ENCODE measurements around the gene PHETA1. TPM values are rescaled to one million over a fixed set of nuclear protein-coding genes. Genes with fewer than 3 reads are reported as not detected.

The PHETA1 gene
- total and polyA plus RNA-seq, 2 experiments from 2014 or later, result 5.3 to 12.9 TPM

DNA sequence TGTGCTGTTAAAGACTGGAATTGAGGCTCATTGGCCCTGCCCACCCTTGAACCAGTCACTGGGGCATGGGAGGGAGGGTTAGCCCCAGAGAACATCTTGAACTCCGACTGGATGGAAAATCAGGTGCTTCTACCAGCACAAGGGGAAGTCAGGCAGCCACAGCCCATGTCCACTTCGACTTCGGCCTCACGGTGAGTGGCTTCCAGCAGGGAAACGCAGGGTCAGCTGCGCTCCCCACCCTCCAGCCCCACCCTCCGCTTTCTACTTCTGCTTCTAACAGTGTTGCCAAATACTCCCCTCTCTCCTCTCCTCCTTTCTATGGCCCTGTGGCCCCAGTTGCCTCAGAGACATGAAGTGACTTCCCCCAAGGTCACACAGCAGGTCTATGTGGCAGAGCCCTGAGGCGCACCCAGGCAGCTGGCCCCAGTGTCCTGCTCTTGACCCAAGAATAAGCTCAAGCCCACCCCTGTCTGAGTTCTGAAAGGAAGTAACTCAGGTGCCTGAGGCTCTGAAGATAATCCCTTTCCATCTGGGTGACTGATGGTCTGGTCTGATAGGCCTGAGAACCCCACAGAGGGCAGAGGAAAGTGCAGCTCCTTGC lies 24.9 kb upstream of the PHETA1 start:
- no peak for ATAC-seq
- no peaks in the 10 kb centered on the region for H3K36me3 ChIP-seq (ENCODE audit: insufficient read depth)
- no peak overlapping the region for H3K4me2 ChIP-seq
- 0 out of 2 replicates have a peak, but pooled peaks cover 3% of the 10 kb centered on the region for H3F3A ChIP-seq (replicated peaks; ENCODE audit: low read depth)
- no peak for DNase-seq (ENCODE audit: low spot score)
- H3K36me3 Mint-ChIP-seq (ENCODE audit: low read depth), result no peaks in the 10 kb centered on the region
- no peaks in the 10 kb centered on the region for H3K9me2 ChIP-seq (ENCODE audit: insufficient read depth)
- no peaks in the 10 kb centered on the region for H3K79me2 ChIP-seq (replicated peaks; ENCODE audit: insufficient read depth)
- no peaks in the 10 kb centered on the region for H4K20me1 ChIP-seq (replicated peaks; ENCODE audit: insufficient read depth)
- TF ChIP-seq EZH2phosphoT487 (IDR thresholded peaks at IDR 0.05; ENCODE audit: unreplicated experiment) (no peak), CTCF (conservative IDR thresholded peaks at IDR 0.05; ENCODE audit: low read depth in 2 of 2) (no peak), EZH2 (IDR thresholded peaks at IDR 0.05; ENCODE audit: low read depth, unreplicated experiment) (no peak), CREB1 (CRISPR knock-in tag; IDR thresholded peaks at IDR 0.05; ENCODE audit: low read depth) (no peak)
- H3K27ac ChIP-seq (ENCODE audit: low read depth), result no peak overlapping the region
- H3K27me3 ChIP-seq (ENCODE audit: insufficient read depth), result no peaks in the 10 kb centered on the region
- no peak overlapping the region for H3K4me3 Mint-ChIP-seq
- H3K9me3 Mint-ChIP-seq, result no peaks in the 10 kb centered on the region
- peaks cover 9% of the 10 kb centered on the region for H3K27me3 Mint-ChIP-seq (ENCODE audit: insufficient read depth, low read depth, poor library complexity)
- H2AFZ ChIP-seq, result no peak overlapping the region
- H3K27ac Mint-ChIP-seq, result no peak overlapping the region
- no peak overlapping the region for H3K4me3 ChIP-seq
- H3K4me1 ChIP-seq (ENCODE audit: insufficient read depth), result no peaks in the 10 kb centered on the region
- H3K4me1 Mint-ChIP-seq, result peaks cover 2% of the 10 kb centered on the region; the same call in 1 of the 3 replicates

DNA sequence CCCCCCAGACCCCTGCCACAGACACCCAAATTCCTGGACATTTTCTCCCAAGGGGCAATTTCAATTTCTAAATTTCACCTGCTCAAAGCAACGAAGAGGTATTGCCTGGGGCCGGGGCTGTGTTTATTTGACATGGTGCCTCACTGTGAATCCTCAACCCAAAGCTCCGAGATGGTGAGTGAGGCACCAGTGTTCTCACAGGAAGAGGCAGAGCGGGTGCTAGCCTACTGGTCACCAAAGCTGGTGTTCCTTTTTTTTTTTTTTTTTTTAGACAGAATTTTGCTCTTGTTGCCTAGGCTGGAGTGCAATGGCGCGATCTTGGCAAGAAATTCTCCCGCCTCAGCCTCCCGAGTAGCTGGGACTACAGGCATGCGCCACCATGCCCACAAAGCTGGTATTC lies 22.0 kb upstream of the PHETA1 start:
- H3K36me3 ChIP-seq (ENCODE audit: insufficient read depth), result no peaks in the 10 kb centered on the region
- DNase-seq (ENCODE audit: low spot score) (no peak), ATAC-seq (no peak)
- Mint-ChIP-seq H3K36me3 (ENCODE audit: low read depth) (no peaks in the 10 kb centered on the region), H3K27ac (no peak overlapping the region), H3K27me3 (ENCODE audit: insufficient read depth, low read depth, poor library complexity) (peaks cover 6% of the 10 kb centered on the region), H3K4me3 (no peak overlapping the region), H3K9me3 (no peaks in the 10 kb centered on the region), H3K4me1 (no peaks in the 10 kb centered on the region; the same call in 2 of the 3 replicates)
- H3K4me2 ChIP-seq, result no peak overlapping the region
- H3K9me2 ChIP-seq (ENCODE audit: insufficient read depth), result 0 out of 2 replicates have a peak, but pooled peaks cover 3% of the 10 kb centered on the region
- TF ChIP-seq ZNF114 (CRISPR knock-in tag; IDR thresholded peaks at IDR 0.05), result no peak
- TF ChIP-seq EZH2 (IDR thresholded peaks at IDR 0.05; ENCODE audit: low read depth, unreplicated experiment), result no peak
- no peak for TF ChIP-seq ZNF331 (CRISPR knock-in tag; IDR thresholded peaks at IDR 0.05; ENCODE audit: low read depth)
- TF ChIP-seq NANOG (IDR thresholded peaks at IDR 0.05; ENCODE audit: borderline replicate concordance), result no peak
- no peak for TF ChIP-seq ZNF462 (CRISPR knock-in tag; IDR thresholded peaks at IDR 0.05)
- no peaks in the 10 kb centered on the region for H3K79me2 ChIP-seq (replicated peaks; ENCODE audit: insufficient read depth)
- H3K27ac ChIP-seq (ENCODE audit: low read depth), result no peak overlapping the region
- no peaks in the 10 kb centered on the region for H3K4me1 ChIP-seq (ENCODE audit: insufficient read depth)
- H2AFZ ChIP-seq, result no peak overlapping the region
- no peak overlapping the region for H3K4me3 ChIP-seq
- no peaks in the 10 kb centered on the region for H4K20me1 ChIP-seq (replicated peaks; ENCODE audit: insufficient read depth)
- H3F3A ChIP-seq (replicated peaks; ENCODE audit: low read depth), result no peaks in the 10 kb centered on the region
- no peaks in the 10 kb centered on the region for H3K27me3 ChIP-seq (ENCODE audit: insufficient read depth)

All from GM23338 (cell line).